OCI-LY1 (cell line): ENCODE measurements around the gene RIN3.

ENCODE experiments used
- H2AFZ ChIP-seq: fragments of 200-600 bp; sonication (generic), shearing (Covaris generic); 2 replicates; pipeline ENCODE4 v1.6.0; 2014; ENCODE audit warnings: antibody characterized with exemption, mild to moderate bottlenecking, low read length
- H3F3A ChIP-seq: fragments of 200-600 bp; sonication (generic), shearing (Covaris generic); 2 replicates; pipeline ENCODE4 v1.6.0; 2014; ENCODE audit warnings: mild to moderate bottlenecking, antibody characterized with exemption, low read length, moderate library complexity; ENCODE audit not compliant: insufficient read depth
- H3K27ac ChIP-seq: fragments of 200-600 bp; sonication (generic); 2 replicates; pipeline ENCODE4 v1.5.1; 2014; ENCODE audit warnings: low read length, mixed run types, mild to moderate bottlenecking, low read depth; ENCODE audit not compliant: poor library complexity, severe bottlenecking
- H3K27me3 ChIP-seq: fragments of 200-600 bp; sonication (generic); 2 replicates; pipeline ENCODE4 v1.6.0; 2014; ENCODE audit warnings: antibody characterized with exemption, mild to moderate bottlenecking, low read length, moderate library complexity; ENCODE audit not compliant: insufficient read depth
- H3K36me3 ChIP-seq: fragments of 200-600 bp; sonication (generic); 2 replicates; pipeline ENCODE4 v1.6.1; 2014; ENCODE audit warnings: mild to moderate bottlenecking, antibody characterized with exemption, low read length, moderate library complexity, mixed read lengths; ENCODE audit not compliant: insufficient read depth
- H3K4me1 ChIP-seq: fragments of 200-600 bp; sonication (generic); 2 replicates; pipeline ENCODE4 v1.5.1; 2014; ENCODE audit warnings: mild to moderate bottlenecking, low read length, moderate library complexity; ENCODE audit not compliant: insufficient read depth, severe bottlenecking
- H3K4me2 ChIP-seq: fragments of 200-600 bp; sonication (generic), shearing (Covaris generic); 2 replicates; pipeline ENCODE4 v1.6.1; 2014; ENCODE audit warnings: low read length
- H3K4me3 ChIP-seq: fragments of 200-600 bp; sonication (generic); 2 replicates; pipeline ENCODE4 v1.5.1; 2014; ENCODE audit warnings: low read length, low read depth, mild to moderate bottlenecking, mixed read lengths; ENCODE audit not compliant: poor library complexity, severe bottlenecking
- H3K79me2 ChIP-seq: fragments of 200-600 bp; shearing (Covaris generic); 2 replicates; pipeline ENCODE4 v1.6.1; 2016; ENCODE audit warnings: mixed run types, low read length, mixed read lengths; ENCODE audit not compliant: insufficient read depth
- H3K9ac ChIP-seq: fragments of 200-600 bp; sonication (generic), shearing (Covaris generic); 2 replicates; pipeline ENCODE4 v1.6.1; 2014; ENCODE audit warnings: mild to moderate bottlenecking, low read length, mixed read lengths
- H3K9me2 ChIP-seq: fragments of 200-600 bp; sonication (generic), shearing (Covaris generic); 2 replicates; pipeline ENCODE4 v1.6.1; 2014; ENCODE audit warnings: low read depth, mild to moderate bottlenecking, low read length, mixed read lengths
- H3K9me3 ChIP-seq: fragments of 200-600 bp; shearing (Covaris generic); 2 replicates; pipeline ENCODE4 v1.6.1; 2014; ENCODE audit warnings: low read length, mixed read lengths
- H4K20me1 ChIP-seq: fragments of 200-600 bp; sonication (generic), shearing (Covaris generic); 2 replicates; pipeline ENCODE4 v1.6.0; 2016; ENCODE audit warnings: mild to moderate bottlenecking, low read length; ENCODE audit not compliant: insufficient read depth
- CTCF ChIP-seq: fragments of 200-600 bp; sonication (generic), shearing (Covaris generic); IDR thresholded peaks from 2 replicates; pipeline ENCODE4 v1.5.1; 2017; ENCODE audit warnings: mild to moderate bottlenecking, antibody characterized with exemption, low read length, moderate library complexity, mixed read lengths
- EZH2 ChIP-seq: fragments of 200-600 bp; sonication (generic), shearing (Covaris generic); IDR thresholded peaks from 2 replicates; pipeline ENCODE4 v1.8.0; 2017; ENCODE audit warnings: borderline replicate concordance, mixed run types, mild to moderate bottlenecking, antibody characterized with exemption, low read length, moderate library complexity, mixed read lengths

RIN3 gene

GRCh38 chr14:92492258-92492657, 21.3 kb upstream of the RIN3 start:
- no peaks in the 10 kb centered on the region for H3K9me3 ChIP-seq
- TF ChIP-seq CTCF, result no peak
- TF ChIP-seq EZH2, result no peak
- H3K9me2 ChIP-seq, result no peaks in the 10 kb centered on the region
- H3K27ac ChIP-seq, result no peak overlapping the region
- H3K4me3 ChIP-seq, result no peak overlapping the region
- H3K4me1 ChIP-seq, result no peaks in the 10 kb centered on the region
- no peaks in the 10 kb centered on the region for H3K27me3 ChIP-seq
- no peaks in the 10 kb centered on the region for H4K20me1 ChIP-seq
- H3K79me2 ChIP-seq, result no peaks in the 10 kb centered on the region
- no peak overlapping the region for H2AFZ ChIP-seq
- no peak overlapping the region for H3K4me2 ChIP-seq
- H3K36me3 ChIP-seq, result no peaks in the 10 kb centered on the region
- no peak overlapping the region for H3K9ac ChIP-seq
- no peaks in the 10 kb centered on the region for H3F3A ChIP-seq

GRCh38 chr14:92493024-92493423, 20.6 kb upstream of the RIN3 start:
- Histone ChIP-seq H4K20me1 (no peaks in the 10 kb centered on the region), H3F3A (no peaks in the 10 kb centered on the region), H2AFZ (no peak overlapping the region), H3K27me3 (no peaks in the 10 kb centered on the region), H3K9me2 (no peaks in the 10 kb centered on the region), H3K9me3 (no peaks in the 10 kb centered on the region), H3K27ac (no peak overlapping the region), H3K79me2 (no peaks in the 10 kb centered on the region), H3K4me3 (no peak overlapping the region), H3K4me2 (no peak overlapping the region), H3K9ac (no peak overlapping the region), H3K4me1 (no peaks in the 10 kb centered on the region), H3K36me3 (no peaks in the 10 kb centered on the region)
- TF ChIP-seq CTCF (no peak), EZH2 (no peak)

- H2AFZ ChIP-seq, result no peak overlapping the region
- no peak for TF ChIP-seq EZH2
- TF ChIP-seq CTCF, result no peak
- H3K9ac ChIP-seq, result no peak overlapping the region
- no peaks in the 10 kb centered on the region for H4K20me1 ChIP-seq
- H3K9me2 ChIP-seq, result no peaks in the 10 kb centered on the region
- no peaks in the 10 kb centered on the region for H3K36me3 ChIP-seq
- no peak overlapping the region for H3K27ac ChIP-seq
- no peaks in the 10 kb centered on the region for H3F3A ChIP-seq
- H3K27me3 ChIP-seq, result no peaks in the 10 kb centered on the region
- no peak overlapping the region for H3K4me3 ChIP-seq
- H3K4me2 ChIP-seq, result no peak overlapping the region
- no peaks in the 10 kb centered on the region for H3K79me2 ChIP-seq
- no peaks in the 10 kb centered on the region for H3K9me3 ChIP-seq
- no peaks in the 10 kb centered on the region for H3K4me1 ChIP-seq
Measured at GRCh38 chr14:92493492-92493891, 20.1 kb upstream of the RIN3 start.
